Smooth muscle cell (in vitro differentiated cells): Measurements from ENCODE around the gene TPGS1. TPM values are rescaled to one million over a fixed set of nuclear protein-coding genes. Genes with fewer than 3 reads are reported as not detected.
A peak's percentile ranks its signal among the peaks of the same experiment; 100 is the strongest.

Experiments used
- DNase-seq: peaks from one replicate; lab custom pipeline; 2025; ENCODE audit not compliant: unreplicated experiment; lab: John Stamatoyannopoulos, UW
- H2AFZ ChIP-seq: fragments of 200-600 bp; sonication (generic); 2 replicates; pipeline ENCODE4 v1.6.0; 2016; ENCODE audit warnings: antibody characterized with exemption, low read depth, mild to moderate bottlenecking
- H3F3A ChIP-seq: fragments of 200-600 bp; sonication (generic); 2 replicates; pipeline ENCODE4 v1.6.0; 2017; ENCODE audit warnings: antibody characterized with exemption, low read depth
- H3K27ac ChIP-seq: fragments of 200-600 bp; sonication (generic); 2 replicates; pipeline ENCODE4 v1.5.1; 2016; ENCODE audit warnings: low read depth, mild to moderate bottlenecking
- H3K27me3 ChIP-seq: fragments of 200-600 bp; sonication (generic); 2 replicates; pipeline ENCODE4 v1.6.1; 2016; ENCODE audit warnings: low read depth, mild to moderate bottlenecking
- H3K36me3 ChIP-seq: fragments of 200-600 bp; sonication (generic); 2 replicates; pipeline ENCODE4 v1.5.1; 2016; ENCODE audit warnings: low read depth
- H3K4me1 ChIP-seq: fragments of 200-600 bp; sonication (generic); 2 replicates; pipeline ENCODE4 v1.5.1; 2016; ENCODE audit warnings: low read depth
- H3K4me2 ChIP-seq: fragments of 200-600 bp; sonication (generic); 2 replicates; pipeline ENCODE4 v1.6.0; 2016; ENCODE audit warnings: mild to moderate bottlenecking
- H3K4me3 ChIP-seq: fragments of 200-600 bp; sonication (generic); 2 replicates; pipeline ENCODE4 v1.5.1; 2016; ENCODE audit warnings: mild to moderate bottlenecking
- H3K79me2 ChIP-seq: fragments of 200-600 bp; sonication (generic); 2 replicates; pipeline ENCODE4 v1.6.0; 2016; ENCODE audit warnings: low read depth, mild to moderate bottlenecking
- H3K9ac ChIP-seq: fragments of 200-600 bp; sonication (generic); 2 replicates; pipeline ENCODE4 v1.6.0; 2016; ENCODE audit warnings: low read depth
- H3K9me3 ChIP-seq: fragments of 200-600 bp; sonication (generic); replicated peaks from 2 replicates; pipeline ENCODE4 v1.5.1; 2016; ENCODE audit warnings: low read depth
- H4K20me1 ChIP-seq: fragments of 200-600 bp; sonication (generic); 2 replicates; pipeline ENCODE4 v1.6.0; 2016; ENCODE audit warnings: low read depth
- CTCF ChIP-seq: fragments of 200-600 bp; sonication (generic); IDR thresholded peaks from 2 replicates; pipeline ENCODE4 v1.5.1; 2017; ENCODE audit warnings: borderline replicate concordance, mild to moderate bottlenecking, antibody characterized with exemption; ENCODE audit not compliant: insufficient read depth, poor library complexity, severe bottlenecking
- WGBS: methylation state at CpG from one replicate; pipeline ENCODE4 v1.1.7; 2016; ENCODE audit warnings: low lambda C conversion rate; 5-methylcytosine and 5-hydroxymethylcytosine counted together
- polyA plus RNA-seq: library from polyadenylated mRNA; unstranded; fragments of >200 nt; fragmentation: Nextera tagmentation; extraction: Ambion mirVana; gene quantifications from 2 replicates; pipeline ENCODE4 v1.2.1, GENCODE V29; 2016
- total RNA-seq: library from RNA; depleted of rRNA; stranded (reverse); fragments of >200 nt; gene quantifications from 2 replicates; pipeline ENCODE4 v1.2.3, GENCODE V29; 2014

The TPGS1 gene
- total and polyA plus RNA-seq, 2 experiments from 2014 or later, result 20.5 to 51.3 TPM

- H3K4me2 ChIP-seq, result peak overlapping the region; percentile 100
- WGBS, result 70% methylated on average over 31 of the region's 32 CpGs
- H3K9me3 ChIP-seq, result no peaks in the 10 kb centered on the region
- H3K4me1 ChIP-seq, result peaks cover 19% of the 10 kb centered on the region
- TF ChIP-seq CTCF, result no peak
- DNase-seq, result no peak
- no peaks in the 10 kb centered on the region for H3K27me3 ChIP-seq
- H2AFZ ChIP-seq, result no peak overlapping the region
- H3F3A ChIP-seq, result peaks cover 5% of the 10 kb centered on the region
- H3K79me2 ChIP-seq, result peaks cover 16% of the 10 kb centered on the region
- no peaks in the 10 kb centered on the region for H3K36me3 ChIP-seq
- H3K27ac ChIP-seq, result no peak overlapping the region
- H3K9ac ChIP-seq, result peak overlapping the region; percentile 91
- H3K4me3 ChIP-seq, result peak overlapping the region; percentile 97
- no peaks in the 10 kb centered on the region for H4K20me1 ChIP-seq
These were observed 1.2 kb downstream of the TPGS1 start for GRCh38 chr19:508204-509150.

- H3F3A ChIP-seq, result peaks cover 5% of the 10 kb centered on the region
- peak overlapping the region; percentile 21 for H3K4me3 ChIP-seq
- H3K4me1 ChIP-seq, result peaks cover 19% of the 10 kb centered on the region
- peak; percentile 99 for TF ChIP-seq CTCF
- no peaks in the 10 kb centered on the region for H4K20me1 ChIP-seq
- peak overlapping the region; percentile 88 for H3K9ac ChIP-seq
- no peak overlapping the region for H2AFZ ChIP-seq
- H3K4me2 ChIP-seq, result peak overlapping the region; percentile 87
- H3K79me2 ChIP-seq, result peaks cover 16% of the 10 kb centered on the region
- peak overlapping the region; percentile 96 for H3K27ac ChIP-seq
- no peaks in the 10 kb centered on the region for H3K36me3 ChIP-seq
- H3K27me3 ChIP-seq, result no peaks in the 10 kb centered on the region
- DNase-seq, result peak; percentile 82
- H3K9me3 ChIP-seq, result no peaks in the 10 kb centered on the region
- WGBS, result 5% methylated on average over 21 of the region's 21 CpGs
These were observed 3.4 kb downstream of the TPGS1 start for GRCh38 chr19:510606-511100.

- peaks cover 17% of the 10 kb centered on the region for H3K4me1 ChIP-seq
- H3K79me2 ChIP-seq, result peaks cover 16% of the 10 kb centered on the region
- H2AFZ ChIP-seq, result no peak overlapping the region
- peak overlapping the region; percentile 87 for H3K4me2 ChIP-seq
- H3F3A ChIP-seq, result peaks cover 5% of the 10 kb centered on the region
- H3K27ac ChIP-seq, result peak overlapping the region; percentile 96
- no peaks in the 10 kb centered on the region for H3K36me3 ChIP-seq
- H4K20me1 ChIP-seq, result no peaks in the 10 kb centered on the region
- H3K27me3 ChIP-seq, result no peaks in the 10 kb centered on the region
- H3K9me3 ChIP-seq, result no peaks in the 10 kb centered on the region
- H3K9ac ChIP-seq, result peak overlapping the region; percentile 88
- peak overlapping the region; percentile 21 for H3K4me3 ChIP-seq
- DNase-seq, result no peak
- no peak for TF ChIP-seq CTCF
- 18% methylated on average over 30 of the region's 30 CpGs for WGBS
These were observed 4.0 kb downstream of the TPGS1 start for GRCh38 chr19:511101-511851.
